GM23248 (cell line): ENCODE data around the gene SNX14. TPM values are rescaled to one million over a fixed set of nuclear protein-coding genes. Genes with fewer than 3 reads are reported as not detected.
"Not testable (repeated sequence)": the region's sequence is repeated elsewhere in the genome, so short reads cannot be mapped to it uniquely, and the experiment has no call there.

Experiments
- DNase-seq: peaks from one replicate; pipeline ENCODE4 v3.0.0-alpha.2; 2015
- H2AFZ ChIP-seq: fragments of 200-600 bp; sonication (generic); 2 replicates; pipeline ENCODE4 v1.6.1; 2016; ENCODE audit warnings: antibody characterized with exemption
- H3F3A ChIP-seq: fragments of 200-600 bp; sonication (generic); 2 replicates; pipeline ENCODE4 v1.6.1; 2016; ENCODE audit warnings: mild to moderate bottlenecking, antibody characterized with exemption, mixed run types; ENCODE audit not compliant: insufficient read depth
- H3K27ac ChIP-seq: fragments of 200-600 bp; sonication (generic); 2 replicates; pipeline ENCODE4 v1.5.1; 2016; ENCODE audit warnings: mild to moderate bottlenecking
- H3K27me3 ChIP-seq: fragments of 200-600 bp; sonication (generic); replicated peaks from 2 replicates; pipeline ENCODE4 v1.6.1; 2016; ENCODE audit warnings: mild to moderate bottlenecking; ENCODE audit not compliant: insufficient read depth
- H3K36me3 ChIP-seq: fragments of 200-600 bp; sonication (generic); 2 replicates; pipeline ENCODE4 v1.6.1; 2016; ENCODE audit warnings: low read depth, mild to moderate bottlenecking
- H3K4me1 ChIP-seq: fragments of 200-600 bp; sonication (generic); 2 replicates; pipeline ENCODE4 v1.6.1; 2016; ENCODE audit warnings: mild to moderate bottlenecking; ENCODE audit not compliant: insufficient read depth
- H3K4me2 ChIP-seq: fragments of 200-600 bp; sonication (generic); one replicate; pipeline ENCODE4 v1.6.1; 2016; ENCODE audit warnings: mild to moderate bottlenecking; ENCODE audit not compliant: unreplicated experiment
- H3K4me3 ChIP-seq: fragments of 200-600 bp; sonication (generic); 2 replicates; pipeline ENCODE4 v1.5.1; 2016; ENCODE audit warnings: mild to moderate bottlenecking
- H3K79me2 ChIP-seq: fragments of 200-600 bp; sonication (generic); 2 replicates; pipeline ENCODE4 v1.6.1; 2016; ENCODE audit warnings: mild to moderate bottlenecking; ENCODE audit not compliant: insufficient read depth
- H3K9ac ChIP-seq: fragments of 200-600 bp; sonication (generic); 2 replicates; pipeline ENCODE4 v1.6.1; 2016; ENCODE audit warnings: mild to moderate bottlenecking
- H3K9me2 ChIP-seq: fragments of 200-600 bp; sonication (generic); 2 replicates; pipeline ENCODE4 v1.6.1; 2016; ENCODE audit warnings: mixed run types, mild to moderate bottlenecking, moderate library complexity; ENCODE audit not compliant: insufficient read depth
- H3K9me3 ChIP-seq: fragments of 200-600 bp; sonication (generic); one replicate; pipeline ENCODE4 v1.6.1; 2017; ENCODE audit warnings: low read depth
- H4K20me1 ChIP-seq: fragments of 200-600 bp; sonication (generic); 2 replicates; pipeline ENCODE4 v1.6.0; 2016; ENCODE audit not compliant: insufficient read depth
- EZH2 ChIP-seq: fragments of 200-600 bp; sonication (generic); IDR thresholded peaks from 2 replicates; pipeline ENCODE4 v1.6.1; 2018; ENCODE audit warnings: antibody characterized with exemption, mild to moderate bottlenecking; ENCODE audit not compliant: insufficient read depth, poor library complexity, severe bottlenecking
- EZH2phosphoT487 ChIP-seq: fragments of 200-600 bp; sonication (generic); IDR thresholded peaks from 2 replicates; pipeline ENCODE4 v1.6.1; 2018; ENCODE audit warnings: antibody characterized with exemption, moderate library complexity, mild to moderate bottlenecking, low read depth; ENCODE audit not compliant: insufficient read depth
- WGBS, 2 experiments: methylation state at CpG; one replicate each; pipeline ENCODE4 v1.1.6; 2015 to 2017; ENCODE audit warnings: low lambda C conversion rate in 2 of 2, low coverage in 1 of 2; ENCODE audit errors: missing lambda C conversion rate in 2 of 2; 5-methylcytosine and 5-hydroxymethylcytosine counted together
- in situ Hi-C: fragments of 300-500 bp; cut with MboI; formaldehyde crosslinking; loops from 2 replicates; pipeline ENCODE4 v1.15.0; 2020
- polyA plus RNA-seq: library from polyadenylated mRNA; unstranded; fragments of >200 nt; fragmentation: Nextera tagmentation; extraction: Ambion mirVana; gene quantifications from 2 replicates; pipeline ENCODE4 v1.2.1, GENCODE V29; 2016
- total RNA-seq: library from RNA; depleted of rRNA; stranded (reverse); fragments of >200 nt; shearing (Covaris generic); gene quantifications from 2 replicates; pipeline ENCODE4 v1.2.3, GENCODE V29; 2014

SNX14 gene
- total and polyA plus RNA-seq, 2 experiments from 2014 or later, result 68.3 to 72.4 TPM

DNA sequence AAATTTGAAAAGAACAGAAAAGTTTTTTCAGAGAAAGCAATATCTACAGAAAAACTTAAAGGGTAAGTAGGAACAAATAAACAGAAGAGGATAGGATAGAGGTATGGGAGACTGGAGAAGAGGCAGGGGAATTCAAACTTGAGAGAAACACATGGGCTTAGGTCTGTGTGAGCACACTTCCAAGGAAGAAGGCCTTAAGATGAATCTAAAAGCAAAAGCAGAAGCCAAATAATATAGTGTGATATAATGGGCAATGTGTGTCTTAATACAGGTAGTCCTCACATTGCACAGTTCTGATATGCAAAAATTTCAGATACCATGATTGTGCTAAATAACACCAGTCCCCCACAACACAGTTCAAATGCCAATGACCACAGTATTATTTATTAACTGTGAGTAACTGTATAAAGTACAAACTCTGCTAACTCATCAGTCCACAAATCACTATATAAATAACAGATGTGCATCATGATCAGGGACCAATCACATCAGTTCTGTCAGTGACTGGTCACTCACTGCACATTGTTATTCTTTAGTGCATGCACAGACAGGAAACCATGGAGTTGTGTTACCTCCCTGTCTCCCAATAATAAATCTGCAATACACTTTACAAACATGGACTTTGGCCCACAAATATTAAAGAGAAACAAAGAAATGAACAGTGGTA, 18.6 kb downstream of the SNX14 start:
- Histone ChIP-seq H3K27me3 (no peaks in the 10 kb centered on the region), H3F3A (peaks cover 21% of the 10 kb centered on the region), H3K79me2 (peaks cover 100% of the 10 kb centered on the region), H3K27ac (peak overlapping the region; percentile 15; the same call in 1 of the 2 replicates), H3K4me2 (no peak overlapping the region), H3K9me3 (no peaks in the 10 kb centered on the region), H3K4me3 (no peak overlapping the region), H3K4me1 (peaks cover 16% of the 10 kb centered on the region), H4K20me1 (peaks cover 13% of the 10 kb centered on the region; the same call in 1 of the 2 replicates), H2AFZ (no peak overlapping the region), H3K36me3 (peaks cover 2% of the 10 kb centered on the region), H3K9me2 (no peaks in the 10 kb centered on the region), H3K9ac (no peak overlapping the region)
- DNase-seq, result peak; percentile 60
- in situ Hi-C loops, result no loop called here
- no peak for TF ChIP-seq EZH2

DNA sequence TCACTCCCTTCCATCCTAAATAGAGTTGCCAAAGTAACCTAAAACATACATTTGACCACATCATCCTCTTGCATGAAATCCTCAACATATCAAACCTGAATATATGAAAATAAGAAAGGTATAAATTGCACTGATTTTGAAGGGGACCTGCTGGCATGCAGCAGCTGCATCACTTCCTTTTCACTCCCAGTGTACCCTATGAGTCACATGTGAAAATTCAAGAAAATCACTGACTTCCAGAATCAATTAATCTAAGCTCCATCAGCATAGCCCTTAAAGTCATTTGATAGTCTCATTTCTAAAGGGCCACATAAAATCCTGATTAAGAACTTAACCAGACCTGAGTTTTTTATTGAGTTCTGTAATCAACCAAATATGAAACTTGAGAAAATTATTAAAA, 24.3 kb downstream of the SNX14 start:
- no peak overlapping the region for H3K4me2 ChIP-seq
- H3K27me3 ChIP-seq, result no peaks in the 10 kb centered on the region
- no peaks in the 10 kb centered on the region for H3K9me3 ChIP-seq
- no peak for TF ChIP-seq EZH2phosphoT487
- TF ChIP-seq EZH2, result no peak
- peaks cover 8% of the 10 kb centered on the region; the same call in 1 of the 2 replicates for H3K4me1 ChIP-seq
- no peaks in the 10 kb centered on the region for H4K20me1 ChIP-seq
- H3K9ac ChIP-seq, result no peak overlapping the region
- H2AFZ ChIP-seq, result no peak overlapping the region
- H3K9me2 ChIP-seq, result no peaks in the 10 kb centered on the region
- peaks cover 74% of the 10 kb centered on the region for H3K79me2 ChIP-seq
- no peak overlapping the region for H3K27ac ChIP-seq
- peaks cover 19% of the 10 kb centered on the region for H3K36me3 ChIP-seq
- in situ Hi-C loops, result no loop called here
- peak; percentile 47 for DNase-seq
- H3K4me3 ChIP-seq, result no peak overlapping the region
- H3F3A ChIP-seq, result no peaks in the 10 kb centered on the region; the same call in 1 of the 2 replicates

DNA sequence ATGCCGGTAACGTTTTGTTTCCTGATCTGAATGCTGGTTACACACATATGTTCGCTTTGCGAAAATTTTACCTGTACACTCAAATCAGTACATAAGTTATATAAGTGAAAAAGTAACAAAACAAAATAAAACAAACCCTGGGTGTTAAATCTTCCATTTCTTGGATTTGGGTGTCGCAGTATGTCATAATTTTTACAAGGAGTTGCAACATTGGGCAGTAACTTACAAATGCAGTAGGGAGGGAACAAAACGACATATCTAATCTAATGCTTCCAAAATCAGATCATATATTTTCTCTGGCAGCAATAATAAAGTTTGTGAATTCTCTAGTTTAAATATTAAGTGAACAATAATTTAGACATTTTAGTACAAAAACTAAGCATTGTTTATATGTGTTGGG, 25.2 kb downstream of the SNX14 start:
- peaks cover 20% of the 10 kb centered on the region for H3K36me3 ChIP-seq
- DNase-seq, result no peak
- H3K9me3 ChIP-seq, result no peaks in the 10 kb centered on the region
- TF ChIP-seq EZH2phosphoT487 (no peak), EZH2 (no peak)
- no peak overlapping the region for H2AFZ ChIP-seq
- in situ Hi-C loops, result no loop called here
- H3K9me2 ChIP-seq, result no peaks in the 10 kb centered on the region
- 84% methylated on average over 6 of the region's 6 CpGs for WGBS, 2 experiments
- H3K4me3 ChIP-seq, result no peak overlapping the region
- H3K27ac ChIP-seq, result no peak overlapping the region
- no peaks in the 10 kb centered on the region for H3F3A ChIP-seq
- H4K20me1 ChIP-seq, result no peaks in the 10 kb centered on the region
- H3K27me3 ChIP-seq, result no peaks in the 10 kb centered on the region
- no peak overlapping the region for H3K4me2 ChIP-seq
- peaks cover 65% of the 10 kb centered on the region for H3K79me2 ChIP-seq
- H3K9ac ChIP-seq, result no peak overlapping the region
- peaks cover 7% of the 10 kb centered on the region; the same call in 1 of the 2 replicates for H3K4me1 ChIP-seq

DNA sequence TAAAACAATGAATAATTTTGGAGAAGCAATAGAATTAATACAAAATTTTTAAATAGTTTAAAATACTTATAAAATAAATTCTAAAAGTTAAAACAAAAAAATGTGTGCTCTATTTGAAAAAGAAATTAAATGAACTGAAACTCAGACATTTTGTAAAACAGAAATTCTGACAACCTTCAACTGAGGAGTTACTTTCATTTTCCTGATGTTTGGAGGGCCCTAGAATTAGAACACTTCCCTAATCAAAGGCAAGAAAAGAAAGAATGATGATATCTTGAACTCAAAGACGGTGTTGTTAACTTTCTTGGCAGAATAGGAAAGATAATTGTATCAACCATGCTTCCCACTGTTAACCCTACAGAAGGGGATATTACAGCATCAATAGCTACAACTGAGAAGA, 27.9 kb downstream of the SNX14 start:
- Histone ChIP-seq H2AFZ (no peak overlapping the region), H3K36me3 (peaks cover 28% of the 10 kb centered on the region), H3K4me3 (no peak overlapping the region), H3F3A (peaks cover 23% of the 10 kb centered on the region), H3K27ac (no peak overlapping the region), H3K9me3 (no peaks in the 10 kb centered on the region), H3K4me1 (peaks cover 17% of the 10 kb centered on the region), H3K9ac (no peak overlapping the region), H3K4me2 (no peak overlapping the region), H3K27me3 (no peaks in the 10 kb centered on the region), H3K9me2 (no peaks in the 10 kb centered on the region), H4K20me1 (no peaks in the 10 kb centered on the region), H3K79me2 (peaks cover 39% of the 10 kb centered on the region)
- no peak for DNase-seq
- WGBS, 2 experiments, result 58 to 69% methylated on average over 1 of the region's 1 CpG
- in situ Hi-C loops, result no loop called here
- TF ChIP-seq EZH2phosphoT487 (no peak), EZH2 (no peak)

DNA sequence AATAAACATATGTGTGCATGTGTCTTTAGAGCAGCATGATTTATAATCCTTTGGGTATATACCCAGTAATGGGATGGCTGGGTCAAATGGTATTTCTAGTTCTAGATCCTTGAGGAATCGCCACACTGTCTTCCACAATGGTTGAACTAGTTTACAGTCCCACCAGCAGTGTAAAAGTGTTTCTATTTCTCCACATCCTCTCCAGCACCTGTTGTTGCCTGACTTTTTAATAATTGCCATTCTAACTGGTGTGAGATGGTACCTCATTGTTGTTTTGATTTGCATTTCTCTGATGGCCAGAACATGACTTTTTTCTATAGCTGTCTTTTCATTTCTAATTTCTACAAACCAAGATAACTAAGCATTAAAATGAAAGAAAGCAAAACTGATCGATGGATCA, 29.4 kb downstream of the SNX14 start:
- peaks cover 23% of the 10 kb centered on the region for H3F3A ChIP-seq

More for the DNA sequence above, 29.4 kb downstream of the SNX14 start:
- H3K79me2 ChIP-seq, result peaks cover 25% of the 10 kb centered on the region
- 77 to 99% methylated on average over 2 of the region's 2 CpGs for WGBS, 2 experiments
- H4K20me1 ChIP-seq, in situ Hi-C loops, H3K9me3 ChIP-seq, DNase-seq, H3K9ac ChIP-seq, H3K4me2 ChIP-seq, H3K27ac ChIP-seq, H3K9me2 ChIP-seq, H3K4me3 ChIP-seq, H3K27me3 ChIP-seq, H2AFZ ChIP-seq: not testable (repeated sequence)
- peaks cover 33% of the 10 kb centered on the region for H3K36me3 ChIP-seq
- peaks cover 12% of the 10 kb centered on the region for H3K4me1 ChIP-seq
